ENCODE results near the gene TXNIP. TPM values are rescaled to one million over a fixed set of nuclear protein-coding genes. Genes with fewer than 3 reads are reported as not detected.

TXNIP gene
- total and polyA plus RNA-seq, 2 of the 4 experiments (the other 2 are of a cell fraction): 36.4 to 77.2 TPM

- Histone ChIP-seq H3K4me2 (ENCODE audit: low read depth, low read length) (no peak overlapping the region), H3K14ac (replicated peaks; ENCODE audit: low read depth, low read length) (no peak overlapping the region), H2BK15ac (ENCODE audit: low read depth, low read length) (no peak overlapping the region), H4K5ac (ENCODE audit: low read depth, low read length) (no peak overlapping the region), H2AFZ (replicated peaks; ENCODE audit: low read length, poor library complexity) (no peak overlapping the region), H3K4ac (ENCODE audit: low read depth, low read length) (no peak overlapping the region), H2BK20ac (ENCODE audit: low read depth, low read length) (no peak overlapping the region), H3K4me3 (ENCODE audit: insufficient read depth, low read depth, low read length) (no peak overlapping the region), H2BK5ac (ENCODE audit: low read depth, low read length, poor library complexity, severe bottlenecking) (no peak overlapping the region), H4K20me1 (ENCODE audit: insufficient read depth, low read length) (peaks cover 12% of the 10 kb centered on the region; the same call in 1 of the 2 replicates), H3K9me1 (ENCODE audit: insufficient read depth, low read length) (peaks cover 9% of the 10 kb centered on the region), H3K23ac (ENCODE audit: low read depth, low read length) (no peak overlapping the region), H3K79me1 (ENCODE audit: low read depth in 1 of 2, low read length in 2 of 2) (peaks cover 18 to 30% of the 10 kb centered on the region in 2 experiments), H3K4me1 (ENCODE audit: control insufficient read depth, insufficient read depth, low read length) (peaks cover 5% of the 10 kb centered on the region), H2BK120ac (ENCODE audit: low read depth, low read length) (no peak overlapping the region), H2AK9ac (replicated peaks; ENCODE audit: low read depth, low read length, poor library complexity) (no peak overlapping the region), H2AK5ac (ENCODE audit: low read depth, low read length) (no peak overlapping the region), H3K18ac (ENCODE audit: low read depth, low read length) (no peak overlapping the region), H4K91ac (ENCODE audit: insufficient read depth, low read depth, low read length) (no peak overlapping the region), H3K27ac (ENCODE audit: insufficient read depth, low read length) (no peak overlapping the region), H3K36me3 (ENCODE audit: control insufficient read depth, insufficient read depth, low read length) (peaks cover 13% of the 10 kb centered on the region), H3K27me3 (ENCODE audit: control insufficient read depth, insufficient read depth, low read length) (no peaks in the 10 kb centered on the region), H3K9ac (ENCODE audit: low read depth, low read length) (no peak overlapping the region), H4K8ac (ENCODE audit: low read depth in 2 of 2, low read length in 2 of 2) (no peak overlapping the region), H3K56ac (ENCODE audit: extremely low read depth, insufficient read depth, low read length) (no peak overlapping the region), H3K9me3 (ENCODE audit: control insufficient read depth, insufficient read depth, low read length) (no peaks in the 10 kb centered on the region)
- no peak for DNase-seq
- CTCF ChIA-PET: interaction anchor here (1.5 kb wide), 1 partner anchor 12 kb away, joined by 5 read pairs; no protein-coding TSS in a partner anchor
- TF ChIP-seq CHD1 (IDR thresholded peaks at IDR 0.05; ENCODE audit: low read depth, low read length) (no peak), BHLHE40 (IDR thresholded peaks at IDR 0.05; ENCODE audit: low read depth, low read length) (no peak), RFX5 (IDR thresholded peaks at IDR 0.05; ENCODE audit: low read depth, low read length) (no peak), NFE2L2 (IDR thresholded peaks at IDR 0.05; ENCODE audit: low read depth, low read length) (no peak), SMC3 (IDR thresholded peaks at IDR 0.05; ENCODE audit: low read depth, low read length) (no peak), FOS (IDR thresholded peaks at IDR 0.05; ENCODE audit: low read depth, low read length) (no peak), ELK1 (IDR thresholded peaks at IDR 0.05; ENCODE audit: borderline replicate concordance, low read depth, low read length) (no peak), RCOR1 (IDR thresholded peaks at IDR 0.05; ENCODE audit: insufficient replicate concordance, low read length) (no peak), POLR2A (IDR thresholded peaks at IDR 0.05; ENCODE audit: low read depth, low read length) (no peak), CEBPB (IDR thresholded peaks at IDR 0.05; ENCODE audit: low read depth, low read length) (no peak), MXI1 (IDR thresholded peaks at IDR 0.05; ENCODE audit: borderline replicate concordance, low read depth, low read length) (no peak), MAFK (IDR thresholded peaks at IDR 0.05; ENCODE audit: low read depth, low read length) (no peak), RAD21 (IDR thresholded peaks at IDR 0.05; ENCODE audit: low read length) (no peak), MAZ (IDR thresholded peaks at IDR 0.05; ENCODE audit: borderline replicate concordance, low read depth, low read length) (no peak)
- TF ChIP-seq, protein P1, sequence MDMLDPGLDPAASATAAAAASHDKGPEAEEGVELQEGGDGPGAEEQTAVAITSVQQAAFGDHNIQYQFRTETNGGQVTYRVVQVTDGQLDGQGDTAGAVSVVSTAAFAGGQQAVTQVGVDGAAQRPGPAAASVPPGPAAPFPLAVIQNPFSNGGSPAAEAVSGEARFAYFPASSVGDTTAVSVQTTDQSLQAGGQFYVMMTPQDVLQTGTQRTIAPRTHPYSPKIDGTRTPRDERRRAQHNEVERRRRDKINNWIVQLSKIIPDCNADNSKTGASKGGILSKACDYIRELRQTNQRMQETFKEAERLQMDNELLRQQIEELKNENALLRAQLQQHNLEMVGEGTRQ (IDR thresholded peaks at IDR 0.05; ENCODE audit: low read depth, low read length): no peak
- TF ChIP-seq, protein P2, sequence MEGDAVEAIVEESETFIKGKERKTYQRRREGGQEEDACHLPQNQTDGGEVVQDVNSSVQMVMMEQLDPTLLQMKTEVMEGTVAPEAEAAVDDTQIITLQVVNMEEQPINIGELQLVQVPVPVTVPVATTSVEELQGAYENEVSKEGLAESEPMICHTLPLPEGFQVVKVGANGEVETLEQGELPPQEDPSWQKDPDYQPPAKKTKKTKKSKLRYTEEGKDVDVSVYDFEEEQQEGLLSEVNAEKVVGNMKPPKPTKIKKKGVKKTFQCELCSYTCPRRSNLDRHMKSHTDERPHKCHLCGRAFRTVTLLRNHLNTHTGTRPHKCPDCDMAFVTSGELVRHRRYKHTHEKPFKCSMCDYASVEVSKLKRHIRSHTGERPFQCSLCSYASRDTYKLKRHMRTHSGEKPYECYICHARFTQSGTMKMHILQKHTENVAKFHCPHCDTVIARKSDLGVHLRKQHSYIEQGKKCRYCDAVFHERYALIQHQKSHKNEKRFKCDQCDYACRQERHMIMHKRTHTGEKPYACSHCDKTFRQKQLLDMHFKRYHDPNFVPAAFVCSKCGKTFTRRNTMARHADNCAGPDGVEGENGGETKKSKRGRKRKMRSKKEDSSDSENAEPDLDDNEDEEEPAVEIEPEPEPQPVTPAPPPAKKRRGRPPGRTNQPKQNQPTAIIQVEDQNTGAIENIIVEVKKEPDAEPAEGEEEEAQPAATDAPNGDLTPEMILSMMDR (conservative IDR thresholded peaks at IDR 0.05; ENCODE audit: low read depth, low read length): no peak
- intact Hi-C loops (cut with micrococcal nuclease): no loop called here
- dilution Hi-C loops (cut with HindIII; ENCODE audit: low sequenced_read_pairs, unreplicated experiment): no loop called here
- in situ Hi-C loops (cut with MboI; ENCODE audit: low sequenced_read_pairs): no loop called here
- WGBS, 2 experiments (ENCODE audit: extremely low coverage in 2 of 2, insufficient read length in 1 of 2): no CpG with 5 or more reads among the region's 10 CpGs
- ATAC-seq (ENCODE audit: low read depth): no peak
- BruUV-seq (replicated peaks): no TSS peak
- POLR2A ChIA-PET (ENCODE audit: unreplicated experiment): interaction anchor here (0.6 to 1.9 kb wide), 2 partner anchors 13 to 17 kb away, joined by 7 to 11 read pairs; no protein-coding TSS in a partner anchor
Observed at GRCh38 chr1:145991735-145992412, 4.5 kb downstream of the TXNIP start.
